ENCODE measurements around the gene DISC1.
"Not testable (repeated sequence)": the region's sequence is repeated elsewhere in the genome, so short reads cannot be mapped to it uniquely, and the experiment has no call there.

The DISC1 gene

GRCh38 chr1:231701306-231701705, 74.7 kb downstream of the DISC1 start:
- no peak for DNase-seq (ENCODE audit: low read depth)

- no peak for DNase-seq (ENCODE audit: low read depth)
These were observed 75.7 kb downstream of the DISC1 start for GRCh38 chr1:231702331-231702730.

- peak; percentile 64 for DNase-seq (ENCODE audit: low read depth)
These were observed 76.2 kb downstream of the DISC1 start for GRCh38 chr1:231702804-231703203.

GRCh38 chr1:231705806-231706760, 79.5 kb downstream of the DISC1 start:
- no peak for DNase-seq (ENCODE audit: low read depth)

- DNase-seq (ENCODE audit: low read depth) = no peak
These were observed 80.3 kb downstream of the DISC1 start for GRCh38 chr1:231706934-231707333.

- DNase-seq (ENCODE audit: low read depth) = no peak
These were observed 80.8 kb downstream of the DISC1 start for GRCh38 chr1:231707407-231707806.

- no peak for DNase-seq (ENCODE audit: low read depth)
These were observed 81.8 kb downstream of the DISC1 start for GRCh38 chr1:231708394-231708793.

- no peak for DNase-seq (ENCODE audit: low read depth)
These were observed 87.8 kb downstream of the DISC1 start for GRCh38 chr1:231714440-231714839.

- no peak for DNase-seq (ENCODE audit: low read depth)
These were observed 89.5 kb downstream of the DISC1 start for GRCh38 chr1:231715816-231716722.

GRCh38 chr1:231716879-231717278, 90.3 kb downstream of the DISC1 start:
- DNase-seq (ENCODE audit: low read depth) = no peak

- DNase-seq (ENCODE audit: low read depth) = peak; percentile 23
These were observed 93.0 kb downstream of the DISC1 start for GRCh38 chr1:231719485-231720183.

- DNase-seq (ENCODE audit: low read depth) = no peak
These were observed 94.2 kb downstream of the DISC1 start for GRCh38 chr1:231720652-231721325.

GRCh38 chr1:231721436-231721835, 94.8 kb downstream of the DISC1 start:
- DNase-seq (ENCODE audit: low read depth) = no peak

- no peak for DNase-seq (ENCODE audit: low read depth)
These were observed 95.8 kb downstream of the DISC1 start for GRCh38 chr1:231722356-231722755.

GRCh38 chr1:231723146-231723545, 96.6 kb downstream of the DISC1 start:
- DNase-seq (ENCODE audit: low read depth) = no peak

- DNase-seq (ENCODE audit: low read depth) = no peak
These were observed 97.5 kb downstream of the DISC1 start for GRCh38 chr1:231724041-231724440.

- peak; percentile 61 for DNase-seq (ENCODE audit: low read depth)
These were observed 98.5 kb downstream of the DISC1 start for GRCh38 chr1:231724876-231725647.

GRCh38 chr1:231727171-231727570, 100.6 kb downstream of the DISC1 start:
- no peak for DNase-seq (ENCODE audit: low read depth)

- DNase-seq (ENCODE audit: low read depth) = not testable (repeated sequence)
These were observed 102.4 kb downstream of the DISC1 start for GRCh38 chr1:231728987-231729386.

GRCh38 chr1:231729544-231729943, 103.0 kb downstream of the DISC1 start:
- DNase-seq (ENCODE audit: low read depth) = no peak

- no peak for DNase-seq (ENCODE audit: low read depth)
These were observed 104.7 kb downstream of the DISC1 start for GRCh38 chr1:231731268-231731667.
